Muscle of back (tissue), 11 donors: Measurements from ENCODE around the gene LRRC47. TPM values are rescaled to one million over a fixed set of nuclear protein-coding genes. Genes with fewer than 3 reads are reported as not detected.

Source experiments
- DNase-seq, 3 donors: peaks; one replicate each; pipeline versions ENCODE4 v3.0.0 to v3.0.0-alpha.2; 2013
- polyA plus RNA-seq, 10 donors: library from polyadenylated mRNA; unstranded; fragments of 120-200 nt; gene quantifications; one replicate each; pipeline ENCODE4 v1.2.1, GENCODE V29; 2013; ENCODE audit not compliant: insufficient read length in 10 of 10

Gene LRRC47
- polyA plus RNA-seq, 10 donors = 40.9 to 53.9 (median 48.2) TPM

- no peak for DNase-seq
Observed at GRCh38 chr1:3787745-3788605, 8.3 kb downstream of the LRRC47 start.

GRCh38 chr1:3787349-3787715 is 9.0 kb downstream of the LRRC47 start:
- DNase-seq = no peak

- DNase-seq = no peak
Observed at GRCh38 chr1:3786468-3787348, 9.6 kb downstream of the LRRC47 start.

- no peak for DNase-seq
Observed at GRCh38 chr1:3785456-3786157, 10.7 kb downstream of the LRRC47 start.

GRCh38 chr1:3785045-3785444 is 11.3 kb downstream of the LRRC47 start:
- DNase-seq = no peak

- no peak for DNase-seq
Observed at GRCh38 chr1:3783651-3784474, 12.4 kb downstream of the LRRC47 start.

- no peak for DNase-seq
Observed at GRCh38 chr1:3780901-3781300, 15.4 kb downstream of the LRRC47 start.

- no peak for DNase-seq
Observed at GRCh38 chr1:3779912-3780416, 16.3 kb downstream of the LRRC47 start.

GRCh38 chr1:3779265-3779911 is 16.9 kb downstream of the LRRC47 start:
- no peak for DNase-seq

- no peak for DNase-seq
Observed at GRCh38 chr1:3778590-3779264, 17.6 kb downstream of the LRRC47 start.

- no peak for DNase-seq
Observed at GRCh38 chr1:3777647-3778589, 18.4 kb downstream of the LRRC47 start.

- no peak for DNase-seq
Observed at GRCh38 chr1:3777078-3777547, 19.2 kb downstream of the LRRC47 start.

- DNase-seq = no peak
Observed at GRCh38 chr1:3776231-3776961, 19.9 kb downstream of the LRRC47 start.

GRCh38 chr1:3775490-3776230 is 20.6 kb downstream of the LRRC47 start:
- peak in 2 of 3 donors; percentile 43 to 73 for DNase-seq

GRCh38 chr1:3774946-3775489 is 21.3 kb downstream of the LRRC47 start:
- DNase-seq = no peak

- DNase-seq = no peak
Observed at GRCh38 chr1:3774276-3774945, 21.9 kb downstream of the LRRC47 start.
